PC-3 (cell line): ENCODE data around the gene ACP4. TPM values are rescaled to one million over a fixed set of nuclear protein-coding genes. Genes with fewer than 3 reads are reported as not detected.

Experiments
- ATAC-seq: fragments of 200-7000 bp; cut with Tn5 transposase; 2 replicates; pipeline ENCODE4 v1.9.1; 2020; ENCODE audit warnings: mild to moderate bottlenecking, moderate library complexity
- BruUV-seq: library from RNA; stranded (reverse); fragments of 400-500 nt; replicated peaks from 2 replicates; lab custom pipeline; 2021; lab: Mats Ljungman, UMichigan
- CTCF ChIA-PET: fragments of 300-600 bp; sonication (Branson Sonifier 250); formaldehyde crosslinking; loops from one replicate; lab custom pipeline; 2022; ENCODE audit warnings: antibody characterized with exemption; lab: Charles Lee
- POLR2A ChIA-PET: fragments of 300-600 bp; sonication (Branson Sonifier 250); formaldehyde crosslinking; loops from one replicate; lab custom pipeline; 2022; ENCODE audit warnings: antibody characterized with exemption; ENCODE audit not compliant: unreplicated experiment; lab: Charles Lee
- DNase-seq: peaks from one replicate; pipeline ENCODE4 v3.0.0-alpha.2; 2015
- H2AFZ ChIP-seq: fragments of 300-600 bp; sonication (generic); 2 replicates; pipeline ENCODE4 v1.6.0; 2016; ENCODE audit warnings: antibody characterized with exemption, low read length
- H3F3A ChIP-seq: fragments of 300-600 bp; sonication (generic); one replicate; pipeline ENCODE4 v1.6.0; 2017; ENCODE audit warnings: antibody characterized with exemption, low read length, control low read depth, mild to moderate bottlenecking; ENCODE audit not compliant: unreplicated experiment
- H3K27ac ChIP-seq: fragments of 300-600 bp; sonication (generic); 2 replicates; pipeline ENCODE4 v1.5.1; 2016; ENCODE audit warnings: mild to moderate bottlenecking, low read length
- H3K27me3 ChIP-seq: fragments of 300-600 bp; sonication (generic); 2 replicates; pipeline ENCODE4 v1.6.1; 2016; ENCODE audit warnings: low read length, mixed read lengths
- H3K36me3 ChIP-seq: fragments of 300-600 bp; sonication (generic); 2 replicates; pipeline ENCODE4 v1.6.1; 2016; ENCODE audit warnings: low read depth, mixed run types, low read length, mixed read lengths
- H3K4me1 ChIP-seq: fragments of 300-600 bp; sonication (generic); 2 replicates; pipeline ENCODE4 v1.5.1; 2016; ENCODE audit warnings: low read length; ENCODE audit not compliant: insufficient read depth
- H3K4me2 ChIP-seq: fragments of 300-600 bp; sonication (generic); 2 replicates; pipeline ENCODE4 v1.6.0; 2016; ENCODE audit warnings: low read length
- H3K4me3 ChIP-seq: fragments of 300-600 bp; sonication (generic); 2 replicates; pipeline ENCODE4 v1.5.1; 2016; ENCODE audit warnings: mild to moderate bottlenecking, low read length, mixed read lengths
- H3K79me2 ChIP-seq: fragments of 300-600 bp; sonication (generic); 2 replicates; pipeline ENCODE4 v1.6.1; 2017; ENCODE audit warnings: low read length, mixed read lengths
- H3K9ac ChIP-seq: fragments of 300-600 bp; sonication (generic); 2 replicates; pipeline ENCODE4 v1.6.0; 2016; ENCODE audit warnings: mild to moderate bottlenecking, low read length
- H3K9me2 ChIP-seq: fragments of 300-600 bp; sonication (generic); replicated peaks from 2 replicates; pipeline ENCODE4 v1.6.1; 2016; ENCODE audit warnings: mixed run types, low read length, mixed read lengths
- H3K9me3 ChIP-seq: fragments of 300-600 bp; sonication (generic); 2 replicates; pipeline ENCODE4 v1.6.1; 2016; ENCODE audit warnings: low read length, mixed read lengths
- H4K20me1 ChIP-seq: fragments of 300-600 bp; sonication (generic); 2 replicates; pipeline ENCODE4 v1.6.1; 2016; ENCODE audit warnings: low read length, mixed read lengths
- EZH2 ChIP-seq: fragments of 300-600 bp; sonication (generic); IDR thresholded peaks from one replicate; pipeline ENCODE4 v1.6.1; 2017; ENCODE audit warnings: antibody characterized with exemption, mild to moderate bottlenecking, low read length; ENCODE audit not compliant: unreplicated experiment
- EZH2phosphoT487 ChIP-seq: fragments of 300-600 bp; sonication (generic); IDR thresholded peaks from 2 replicates; pipeline ENCODE4 v1.6.1; 2018; ENCODE audit warnings: mild to moderate bottlenecking, antibody characterized with exemption, low read length, borderline replicate concordance
- intact Hi-C: fragments of 100-400 bp; cut with micrococcal nuclease; formaldehyde crosslinking; loops from 2 replicates; pipeline ENCODE4 v1.9.0; 2023
- total RNA-seq: library from RNA; depleted of rRNA; stranded (reverse); fragments of >200 nt; gene quantifications from 2 replicates; pipeline ENCODE4 v1.2.3, GENCODE V29; 2014
- TF ChIP-seq, protein P1 (sequence below): fragments of 300-600 bp; sonication (generic); conservative IDR thresholded peaks from 2 replicates; pipeline ENCODE4 v1.5.1; 2017; ENCODE audit warnings: antibody characterized with exemption, low read depth, mild to moderate bottlenecking, low read length

ACP4 gene
- total RNA-seq, 1 experiment from 2014 or later = not detected

DNA sequence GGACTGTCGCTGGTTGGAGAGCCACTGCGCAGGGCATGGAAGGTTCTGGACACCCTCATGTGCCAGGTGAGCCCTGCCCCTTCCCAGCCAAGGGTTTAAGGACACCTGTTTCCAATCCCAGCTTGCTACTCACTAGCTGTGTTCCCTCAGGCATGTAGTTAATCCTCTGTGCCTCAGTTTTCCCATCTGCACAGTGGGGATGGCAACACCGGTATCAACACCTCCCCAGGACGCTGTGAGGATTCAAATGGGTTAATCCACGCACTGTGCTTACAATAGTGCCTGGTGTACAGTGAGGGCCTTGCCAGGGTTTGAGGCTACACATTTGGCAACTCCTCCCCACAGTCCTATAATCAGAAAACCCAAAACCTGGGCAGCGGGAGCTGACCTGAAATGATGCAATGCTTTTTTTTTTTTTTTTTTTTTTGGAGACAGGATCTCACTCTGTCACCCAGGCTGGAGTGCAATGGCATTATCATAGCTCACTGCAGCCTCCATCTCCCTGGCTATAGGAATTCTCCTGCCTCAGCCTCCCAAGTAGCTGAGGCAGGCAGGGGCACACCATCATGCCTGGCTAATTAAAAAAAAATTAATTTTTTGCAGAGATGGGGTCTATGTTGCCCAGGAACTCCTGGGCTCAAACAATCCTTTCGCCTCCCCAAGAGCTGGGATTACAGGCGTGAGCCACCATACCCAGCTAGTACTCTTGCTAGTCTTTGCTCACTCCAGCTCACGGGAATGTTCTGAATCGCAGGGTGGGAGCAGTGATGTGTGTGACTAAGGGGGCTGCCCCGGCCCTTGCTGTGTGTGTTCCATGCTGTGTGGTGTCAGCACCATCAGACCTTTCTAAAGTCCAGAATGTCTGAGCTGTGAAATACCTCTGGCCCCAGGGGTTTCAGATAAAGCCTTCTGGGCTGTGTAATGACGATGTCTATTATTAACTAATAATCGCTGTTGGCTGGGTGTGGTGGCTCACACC, 2.3 kb downstream of the ACP4 start:
- POLR2A ChIA-PET = interaction anchor here (0.7 kb wide), 2 partner anchors 71 to 339 kb away, joined by 4 to 6 read pairs; no protein-coding TSS in a partner anchor
- Histone ChIP-seq H3K4me3 (no peak overlapping the region), H3K4me1 (no peaks in the 10 kb centered on the region), H3K9me3 (no peaks in the 10 kb centered on the region), H4K20me1 (peaks cover 22% of the 10 kb centered on the region), H3K27me3 (no peaks in the 10 kb centered on the region), H3K4me2 (no peak overlapping the region), H3K27ac (no peak overlapping the region), H3K9me2 (no peaks in the 10 kb centered on the region), H2AFZ (no peak overlapping the region), H3K36me3 (peaks cover 10% of the 10 kb centered on the region), H3F3A (peaks cover under 1% of the 10 kb centered on the region), H3K79me2 (no peaks in the 10 kb centered on the region), H3K9ac (no peak overlapping the region)
- CTCF ChIA-PET = interaction anchor here (0.7 kb wide), 1 partner anchor 10 kb away, joined by 3 read pairs; no protein-coding TSS in a partner anchor
- no peak for ATAC-seq
- DNase-seq = peak; percentile 32
- TF ChIP-seq EZH2phosphoT487 (no peak), EZH2 (no peak)
- TF ChIP-seq, protein P1, sequence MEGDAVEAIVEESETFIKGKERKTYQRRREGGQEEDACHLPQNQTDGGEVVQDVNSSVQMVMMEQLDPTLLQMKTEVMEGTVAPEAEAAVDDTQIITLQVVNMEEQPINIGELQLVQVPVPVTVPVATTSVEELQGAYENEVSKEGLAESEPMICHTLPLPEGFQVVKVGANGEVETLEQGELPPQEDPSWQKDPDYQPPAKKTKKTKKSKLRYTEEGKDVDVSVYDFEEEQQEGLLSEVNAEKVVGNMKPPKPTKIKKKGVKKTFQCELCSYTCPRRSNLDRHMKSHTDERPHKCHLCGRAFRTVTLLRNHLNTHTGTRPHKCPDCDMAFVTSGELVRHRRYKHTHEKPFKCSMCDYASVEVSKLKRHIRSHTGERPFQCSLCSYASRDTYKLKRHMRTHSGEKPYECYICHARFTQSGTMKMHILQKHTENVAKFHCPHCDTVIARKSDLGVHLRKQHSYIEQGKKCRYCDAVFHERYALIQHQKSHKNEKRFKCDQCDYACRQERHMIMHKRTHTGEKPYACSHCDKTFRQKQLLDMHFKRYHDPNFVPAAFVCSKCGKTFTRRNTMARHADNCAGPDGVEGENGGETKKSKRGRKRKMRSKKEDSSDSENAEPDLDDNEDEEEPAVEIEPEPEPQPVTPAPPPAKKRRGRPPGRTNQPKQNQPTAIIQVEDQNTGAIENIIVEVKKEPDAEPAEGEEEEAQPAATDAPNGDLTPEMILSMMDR = no peak
- intact Hi-C loops = no loop called here
- BruUV-seq = no TSS peak

GRCh38 chr19:50793558-50794065, 3.4 kb downstream of the ACP4 start:
- H3K4me2 ChIP-seq = no peak overlapping the region
- no peaks in the 10 kb centered on the region for H3K9me2 ChIP-seq
- TF ChIP-seq, protein P1 = no peak
- TF ChIP-seq EZH2 (no peak), EZH2phosphoT487 (no peak)
- H3K36me3 ChIP-seq = peaks cover 20% of the 10 kb centered on the region
- no peaks in the 10 kb centered on the region for H3K9me3 ChIP-seq
- peaks cover 32% of the 10 kb centered on the region for H4K20me1 ChIP-seq
- BruUV-seq = TSS peak; percentile 4
- H3K9ac ChIP-seq = no peak overlapping the region
- ATAC-seq (peak; percentile 1), DNase-seq (peak; percentile 27)
- no peak overlapping the region for H3K27ac ChIP-seq
- POLR2A ChIA-PET = interaction anchor here (0.6 kb wide), 1 partner anchor 248 kb away, joined by 5 read pairs; no protein-coding TSS in a partner anchor
- CTCF ChIA-PET = no interaction called here
- intact Hi-C loops = no loop called here
- no peaks in the 10 kb centered on the region for H3K4me1 ChIP-seq
- no peak overlapping the region for H2AFZ ChIP-seq
- no peak overlapping the region for H3K4me3 ChIP-seq
- no peaks in the 10 kb centered on the region for H3K27me3 ChIP-seq
- 0 out of 2 replicates have a peak, but pooled peaks cover 8% of the 10 kb centered on the region for H3K79me2 ChIP-seq
- H3F3A ChIP-seq = peaks cover 7% of the 10 kb centered on the region
